GM18498 (cell line): ENCODE measurements around the gene RINT1.
"Not testable (repeated sequence)": the region's sequence is repeated elsewhere in the genome, so short reads cannot be mapped to it uniquely, and the experiment has no call there.

Experiments used
- ATAC-seq: cut with Tn5 transposase; IDR thresholded peaks from one replicate; pipeline ENCODE4 v1.9.1; 2021; ENCODE audit warnings: mild to moderate bottlenecking, moderate library complexity; ENCODE audit not compliant: unreplicated experiment

RINT1 gene

GRCh38 chr7:105596866-105597265 is 64.9 kb downstream of the RINT1 start:
- ATAC-seq = no peak

DNA sequence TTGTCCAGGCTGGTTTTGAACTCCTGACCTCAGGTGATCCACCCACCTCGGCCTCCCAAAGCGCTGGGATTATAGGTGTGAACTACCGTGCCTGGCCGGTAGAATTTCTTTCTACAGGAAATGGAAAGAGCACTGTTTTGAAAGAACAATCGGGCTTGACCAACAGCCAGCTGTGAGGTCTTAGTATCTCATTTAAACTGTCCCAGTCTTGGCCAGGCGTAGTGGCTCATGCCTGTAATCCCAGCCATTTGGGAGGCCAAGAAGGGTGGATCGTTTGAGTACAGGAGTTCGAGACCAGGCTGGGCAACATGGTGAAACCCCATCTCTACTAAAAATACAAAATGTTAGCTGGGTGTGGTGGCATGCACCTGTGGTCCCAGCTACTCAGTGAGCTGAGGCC is 67.1 kb downstream of the RINT1 start:
- ATAC-seq = not testable (repeated sequence)

DNA sequence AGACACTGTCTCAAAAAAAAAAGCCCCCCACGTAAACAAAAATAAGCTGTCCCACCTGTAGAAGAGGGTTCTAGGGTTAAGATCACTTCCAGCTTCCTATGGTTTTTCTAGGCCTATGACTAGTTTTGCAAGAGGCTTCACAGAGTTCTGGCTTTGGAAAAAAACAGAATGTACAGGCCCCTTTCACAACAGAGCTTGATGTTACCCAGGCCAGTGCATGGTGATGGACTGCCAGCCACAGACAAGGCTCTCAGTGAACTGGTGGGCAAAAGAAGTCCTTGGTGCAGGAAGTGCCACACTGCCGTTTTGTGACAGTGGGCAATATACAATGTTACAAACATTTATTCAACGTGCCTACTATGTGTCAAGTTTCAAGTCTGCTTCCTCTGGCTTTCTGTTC is 67.5 kb downstream of the RINT1 start:
- no peak for ATAC-seq

- ATAC-seq = no peak
Measured at GRCh38 chr7:105600720-105601550, 68.9 kb downstream of the RINT1 start.

DNA sequence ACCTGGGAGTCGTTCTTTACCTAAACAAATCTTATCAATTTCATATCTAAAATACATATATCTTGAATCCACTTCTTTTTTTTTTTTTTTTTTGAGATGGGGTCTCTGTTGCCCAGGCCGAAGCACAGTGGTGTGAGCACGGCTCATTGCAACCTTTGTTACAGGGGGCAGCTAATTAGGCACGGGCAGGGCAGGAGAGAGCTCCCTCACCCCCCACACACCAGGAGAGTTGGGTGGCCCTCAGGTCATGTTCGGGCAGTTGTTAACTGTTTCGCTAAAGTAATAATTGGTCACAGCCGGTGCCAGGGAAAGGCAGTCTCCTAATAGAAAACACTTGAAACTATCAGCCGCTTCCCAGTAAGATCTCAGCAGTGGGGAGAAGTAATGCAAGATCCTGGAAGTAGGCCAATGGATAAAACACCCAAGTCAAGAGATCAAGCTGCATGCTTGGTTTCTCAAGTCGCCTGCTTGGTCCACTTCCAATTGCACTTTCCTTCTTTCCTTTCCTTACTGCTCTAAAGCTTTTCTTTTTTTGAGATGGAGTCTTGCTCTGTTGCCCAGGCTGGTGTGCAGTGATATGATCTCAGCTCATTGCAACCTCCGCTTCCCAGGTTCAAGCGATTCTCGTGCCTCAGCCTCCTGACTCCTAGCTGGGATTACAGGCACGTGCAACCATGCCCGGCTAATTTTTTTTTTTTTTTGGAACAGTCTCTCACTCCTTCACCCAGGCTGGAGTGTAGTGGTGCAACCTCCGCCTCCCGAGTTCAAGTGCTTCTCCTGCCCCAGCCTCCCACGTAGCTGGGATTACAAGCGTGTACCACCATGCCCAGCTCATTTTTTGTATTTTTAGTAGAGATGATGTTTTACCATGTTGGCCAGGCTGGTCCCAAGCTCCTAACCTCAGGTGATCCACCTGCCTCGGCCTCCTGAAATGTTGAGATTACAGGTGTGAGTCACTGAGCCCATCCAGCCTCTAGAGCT is 70.6 kb downstream of the RINT1 start:
- no peak for ATAC-seq

- no peak for ATAC-seq
Measured at GRCh38 chr7:105610165-105610930, 78.3 kb downstream of the RINT1 start.

- ATAC-seq = no peak
Measured at GRCh38 chr7:105611856-105612775, 80.1 kb downstream of the RINT1 start.

- no peak for ATAC-seq
Measured at GRCh38 chr7:105612806-105613205, 80.8 kb downstream of the RINT1 start.

DNA sequence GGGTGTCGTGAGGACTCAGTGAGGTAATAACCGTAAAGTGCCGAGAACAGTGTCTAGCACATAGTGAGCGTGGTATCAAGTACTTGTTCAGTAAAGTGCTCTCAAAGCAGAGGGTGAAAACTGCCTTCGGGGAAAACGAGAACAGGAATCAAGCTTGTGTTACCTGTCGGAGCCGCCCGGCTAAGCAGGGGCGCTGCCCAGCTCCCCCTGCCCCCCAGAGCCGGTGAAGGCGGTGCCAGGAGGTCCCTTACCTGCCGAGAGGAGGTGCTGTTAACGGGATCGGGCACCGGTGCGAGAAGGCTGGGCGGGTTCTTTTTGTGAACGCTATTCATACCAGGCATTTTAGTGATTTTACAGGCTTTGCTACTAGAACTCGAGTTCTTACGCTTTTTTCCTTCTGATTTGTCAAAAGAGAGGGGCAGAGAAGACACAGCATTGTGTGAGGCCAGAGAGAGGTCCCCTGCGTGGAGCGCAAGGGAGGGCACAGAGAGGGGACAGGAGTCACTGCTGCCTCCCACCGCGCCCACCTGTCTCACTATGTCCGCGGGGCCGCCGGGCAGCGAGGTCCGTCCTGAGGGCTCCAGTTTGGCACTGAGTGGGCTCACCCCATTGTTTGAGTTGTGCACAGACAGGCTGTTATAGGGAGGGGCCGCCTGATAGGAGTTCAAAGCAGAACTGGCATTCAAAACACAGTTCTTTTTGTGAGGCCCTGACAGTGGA is 81.8 kb downstream of the RINT1 start:
- no peak for ATAC-seq

GRCh38 chr7:105614341-105614840 is 82.4 kb downstream of the RINT1 start:
- no peak for ATAC-seq
